H1 (cell line): Measurements from ENCODE around the gene GIGYF2. TPM values are rescaled to one million over a fixed set of nuclear protein-coding genes. Genes with fewer than 3 reads are reported as not detected.

Experiments used
- CTCF ChIA-PET: fragments of 300-600 bp; sonication (Branson Sonifier 250); formaldehyde crosslinking; loops from one replicate; lab custom pipeline; 2021; ENCODE audit not compliant: partially characterized antibody; lab: Charles Lee
- POLR2A ChIA-PET: fragments of 300-600 bp; sonication (Branson Sonifier 250); formaldehyde crosslinking; loops from one replicate; lab custom pipeline; 2021; ENCODE audit warnings: inconsistent platforms; ENCODE audit not compliant: partially characterized antibody; lab: Charles Lee
- DNase-seq, 2 experiments: peaks; one replicate each; pipeline versions ENCODE4 v3.0.0 to v3.0.0-alpha.2; 2010 to 2022; ENCODE audit warnings: low spot score in 2 of 2, low read depth in 1 of 2, mixed read lengths in 1 of 2
- FAIRE-seq: peaks from 2 replicates; lab custom pipeline; 2011; peaks lifted over from hg19 to GRCh38; lab: Jason Lieb, UNC
- H2AFZ ChIP-seq: 2 replicates; pipeline ENCODE4 v1.8.1; 2012; ENCODE audit warnings: low read length, inconsistent platforms
- H2AK5ac ChIP-seq: 2 replicates; pipeline ENCODE4 v1.6.1; 2013; ENCODE audit warnings: low read depth, low read length
- H2BK120ac ChIP-seq: replicated peaks from 2 replicates; pipeline ENCODE3; 2013; ENCODE audit warnings: low read depth, low read length, inconsistent platforms
- H2BK12ac ChIP-seq: 2 replicates; pipeline ENCODE4 v1.6.1; 2013; ENCODE audit warnings: low read depth, low read length
- H2BK15ac ChIP-seq: 2 replicates; pipeline ENCODE4 v1.6.1; 2013; ENCODE audit warnings: low read length
- H2BK20ac ChIP-seq: 2 replicates; pipeline ENCODE4 v1.6.1; 2013; ENCODE audit warnings: low read length
- H2BK5ac ChIP-seq: 2 replicates; pipeline ENCODE4 v1.6.1; 2013; ENCODE audit warnings: low read depth, low read length
- H3K14ac ChIP-seq: 2 replicates; pipeline ENCODE4 v1.6.1; 2013; ENCODE audit warnings: inconsistent platforms; ENCODE audit not compliant: insufficient read length
- H3K18ac ChIP-seq: 2 replicates; pipeline ENCODE4 v1.6.1; 2013; ENCODE audit warnings: low read length; ENCODE audit errors: extremely low read depth
- H3K23ac ChIP-seq: 2 replicates; pipeline ENCODE4 v1.6.1; 2013; ENCODE audit warnings: inconsistent platforms; ENCODE audit not compliant: insufficient read length
- H3K23me2 ChIP-seq: 2 replicates; pipeline ENCODE4 v1.6.1; 2013; ENCODE audit warnings: low read depth, low read length
- H3K27ac ChIP-seq: 2 replicates; pipeline ENCODE4 v1.6.1; 2011; ENCODE audit warnings: low read depth, low read length, inconsistent platforms
- H3K27me3 ChIP-seq, 4 experiments: replicated peaks in 1 of 4; 1 replicate in 1 of 4; 2 replicates in 3 of 4; pipeline versions ENCODE4 v1.6.1 to v1.8.1; 2011 to 2013; ENCODE audit warnings: low read length in 3 of 4, mild to moderate bottlenecking in 3 of 4, inconsistent platforms in 2 of 4, mixed read lengths in 2 of 4, moderate library complexity in 1 of 4; ENCODE audit not compliant: control insufficient read depth in 3 of 4, insufficient read depth in 3 of 4; ENCODE audit errors: extremely low read depth in 1 of 4
- H3K36me3 ChIP-seq, 4 experiments: 2 replicates each; pipeline versions ENCODE4 v1.6.1 to v1.8.1; 2011 to 2013; ENCODE audit warnings: mild to moderate bottlenecking in 4 of 4, low read length in 3 of 4, moderate library complexity in 2 of 4, control low read depth in 1 of 4, inconsistent platforms in 1 of 4; ENCODE audit not compliant: insufficient read depth in 4 of 4, control insufficient read depth in 2 of 4
- H3K4ac ChIP-seq: replicated peaks from 2 replicates; pipeline ENCODE3; 2013; ENCODE audit warnings: low read length, low read depth, mixed read lengths, inconsistent platforms; ENCODE audit not compliant: insufficient read length
- H3K4me1 ChIP-seq, 4 experiments: replicated peaks in 1 of 4; 1 replicate in 1 of 4; 2 replicates in 3 of 4; pipeline versions ENCODE4 v1.6.1 to v1.8.1; 2011 to 2013; ENCODE audit warnings: low read length in 3 of 4, inconsistent platforms in 2 of 4, mixed read lengths in 1 of 4; ENCODE audit not compliant: insufficient read depth in 4 of 4, control insufficient read depth in 3 of 4
- H3K4me2 ChIP-seq, 2 experiments: 2 replicates each; pipeline versions ENCODE4 v1.6.1 to v1.8.1; 2011 to 2013; ENCODE audit warnings: low read depth in 2 of 2, low read length in 2 of 2, control low read depth in 1 of 2, inconsistent platforms in 1 of 2, mild to moderate bottlenecking in 1 of 2; ENCODE audit not compliant: insufficient read depth in 1 of 2
- H3K4me3 ChIP-seq, 4 experiments: fragments of 200-600, 300-600 bp in 1 of 4; sonication (generic), shearing (Covaris generic), sonication (Bioruptor Twin) in 1 of 4; 2 replicates each; pipeline versions ENCODE4 v1.5.1 to v1.8.1; 2011 to 2016; ENCODE audit warnings: low read length in 4 of 4, low read depth in 3 of 4, control low read depth in 2 of 4, inconsistent platforms in 2 of 4, mild to moderate bottlenecking in 2 of 4, mixed read lengths in 1 of 4, moderate library complexity in 1 of 4; ENCODE audit not compliant: insufficient read depth in 2 of 4; ENCODE audit errors: extremely low read depth in 1 of 4
- H3K56ac ChIP-seq: replicated peaks from 2 replicates; pipeline ENCODE3; 2013; ENCODE audit warnings: low read depth, mild to moderate bottlenecking, mixed read lengths, low read length, inconsistent platforms; ENCODE audit not compliant: insufficient read length
- H3K79me1 ChIP-seq: 2 replicates; pipeline ENCODE4 v1.6.1; 2013; ENCODE audit warnings: low read depth, low read length, control low read depth
- H3K79me2 ChIP-seq, 2 experiments: 2 replicates each; pipeline versions ENCODE4 v1.6.1 to v1.8.1; 2012 to 2013; ENCODE audit warnings: low read length in 2 of 2, mild to moderate bottlenecking in 2 of 2, inconsistent platforms in 1 of 2; ENCODE audit not compliant: insufficient read depth in 2 of 2, control insufficient read depth in 1 of 2
- H3K9ac ChIP-seq, 4 experiments: replicated peaks in 1 of 4; 1 replicate in 1 of 4; 2 replicates in 3 of 4; pipeline versions ENCODE4 v1.6.1 to v1.8.1; 2011 to 2013; ENCODE audit warnings: low read depth in 3 of 4, low read length in 3 of 4, control low read depth in 2 of 4, mild to moderate bottlenecking in 2 of 4, moderate library complexity in 2 of 4, inconsistent platforms in 1 of 4; ENCODE audit errors: extremely low read depth in 1 of 4
- H3K9me3 ChIP-seq, 2 experiments: 2 replicates each; pipeline versions ENCODE4 v1.6.1 to v1.8.1; 2012 to 2013; ENCODE audit warnings: mild to moderate bottlenecking in 2 of 2, moderate library complexity in 2 of 2, control low read depth in 1 of 2, inconsistent platforms in 1 of 2, low read depth in 1 of 2, low read length in 1 of 2, mixed read lengths in 1 of 2; ENCODE audit not compliant: insufficient read depth in 2 of 2
- H4K20me1 ChIP-seq, 2 experiments: replicated peaks in 1 of 2; 2 replicates each; pipeline versions ENCODE3 to v1.8.1; 2011 to 2013; ENCODE audit warnings: inconsistent platforms in 2 of 2, low read length in 2 of 2, mild to moderate bottlenecking in 1 of 2; ENCODE audit not compliant: insufficient read depth in 2 of 2, control insufficient read depth in 1 of 2
- H4K5ac ChIP-seq: 2 replicates; pipeline ENCODE4 v1.6.1; 2013; ENCODE audit warnings: low read length, low read depth, mixed read lengths, inconsistent platforms; ENCODE audit not compliant: insufficient read length
- H4K8ac ChIP-seq: 2 replicates; pipeline ENCODE4 v1.8.0; 2013; ENCODE audit warnings: mild to moderate bottlenecking, moderate library complexity, low read length, inconsistent platforms; ENCODE audit not compliant: insufficient read depth; ENCODE audit errors: extremely low read depth
- H4K91ac ChIP-seq: replicated peaks from 2 replicates; pipeline ENCODE3; 2013; ENCODE audit warnings: low read length, mixed read lengths, inconsistent platforms; ENCODE audit not compliant: insufficient read length
- ATF3 ChIP-seq: IDR thresholded peaks from 2 replicates; pipeline ENCODE4 v1.6.1; 2011; ENCODE audit warnings: low read depth, mild to moderate bottlenecking, low read length; ENCODE audit not compliant: insufficient read depth
- CEBPB ChIP-seq: IDR thresholded peaks from 2 replicates; pipeline ENCODE4 v1.6.1; 2012; ENCODE audit warnings: low read depth, low read length
- CREB1 ChIP-seq: IDR thresholded peaks from 2 replicates; pipeline ENCODE4 v1.6.1; 2012; ENCODE audit warnings: inconsistent platforms
- CTBP2 ChIP-seq: IDR thresholded peaks from 2 replicates; pipeline ENCODE4 v1.7.0; 2011; ENCODE audit warnings: borderline replicate concordance, mild to moderate bottlenecking, moderate library complexity, mixed read lengths, low read length; ENCODE audit not compliant: insufficient read depth, insufficient read length
- FOSL1 ChIP-seq: IDR thresholded peaks from 2 replicates; pipeline ENCODE4 v1.6.1; 2011; ENCODE audit warnings: mild to moderate bottlenecking, low read depth, low read length, moderate library complexity; ENCODE audit not compliant: insufficient read depth
- NRF1 ChIP-seq: IDR thresholded peaks from 2 replicates; pipeline ENCODE4 v1.6.1; 2011; ENCODE audit warnings: mild to moderate bottlenecking, low read depth, low read length, improper control_type of control experiment
- RAD21 ChIP-seq, 2 experiments: IDR thresholded peaks in 1 of 2; conservative IDR thresholded peaks in 1 of 2; 2 replicates each; pipeline ENCODE4 v1.6.1; 2011; ENCODE audit warnings: low read depth in 2 of 2, low read length in 2 of 2, improper control_type of control experiment in 1 of 2, inconsistent platforms in 1 of 2, mild to moderate bottlenecking in 1 of 2, moderate library complexity in 1 of 2
- RBBP5 ChIP-seq: IDR thresholded peaks from 2 replicates; pipeline ENCODE4 v1.7.1; 2012; ENCODE audit warnings: low read depth, mild to moderate bottlenecking, inconsistent platforms, low read length, moderate library complexity, borderline replicate concordance
- RXRA ChIP-seq: IDR thresholded peaks from 2 replicates; pipeline ENCODE4 v1.6.1; 2011; ENCODE audit warnings: low read depth, mild to moderate bottlenecking, low read length, moderate library complexity; ENCODE audit not compliant: insufficient read depth
- SIN3A ChIP-seq, 2 experiments: IDR thresholded peaks in 1 of 2; conservative IDR thresholded peaks in 1 of 2; 2 replicates each; pipeline ENCODE4 v1.6.1; 2011 to 2012; ENCODE audit warnings: low read length in 2 of 2, improper control_type of control experiment in 1 of 2, low read depth in 1 of 2, mild to moderate bottlenecking in 1 of 2
- SP2 ChIP-seq: IDR thresholded peaks from 2 replicates; pipeline ENCODE4 v1.6.1; 2012; ENCODE audit warnings: mild to moderate bottlenecking, low read length, inconsistent platforms
- SUZ12 ChIP-seq: fragments of 200-600 bp; sonication (generic); IDR thresholded peaks from 2 replicates; pipeline ENCODE4 v1.6.1; 2012; ENCODE audit warnings: mild to moderate bottlenecking, inconsistent platforms, low read length, moderate library complexity, mixed read lengths
- WGBS, 2 experiments: shearing (Covaris generic) in 1 of 2; methylation state at CpG; one replicate each; pipeline versions ENCODE4 v1.1.6 to v1.1.7; 2013 to 2015; ENCODE audit warnings: low lambda C conversion rate in 2 of 2, mixed read lengths in 2 of 2, inconsistent platforms in 1 of 2, low coverage in 1 of 2, missing lambda C conversion rate in 1 of 2; ENCODE audit not compliant: insufficient replicate concordance in 2 of 2, insufficient coverage in 1 of 2, insufficient read length in 1 of 2; ENCODE audit errors: extremely low coverage in 1 of 2, missing lambda C conversion rate in 1 of 2; 5-methylcytosine and 5-hydroxymethylcytosine counted together
- polyA plus RNA-seq, 7 experiments: library from polyadenylated mRNA; depleted of rRNA in 3 of 7; stranded (reverse) in 5 of 7; unstranded in 2 of 7; fragments of >200 nt in 5 of 7; fragments of 200-250 nt in 2 of 7; gene quantifications; 1 replicate in 5 of 7; 2 replicates in 1 of 7; 4 replicates in 1 of 7; pipeline versions ENCODE4 v1.2.1 to v1.2.3, GENCODE V29; 2011 to 2013; ENCODE audit warnings: missing spikeins in 2 of 7, mixed read lengths in 2 of 7
- total RNA-seq: library from RNA; stranded (reverse); fragmentation: NEBNext Ultra II Directional; extraction: Animal tissue kit (Norgen Biotek cat#: 25700); gene quantifications from 2 replicates; pipeline ENCODE4 v1.2.1, GENCODE V29; 2021

The GIGYF2 gene
- total and polyA plus RNA-seq, 2 of the 8 experiments (the other 6 are each of a cell fraction or from before 2014, with no cell fraction given) = 22.3 to 62.0 TPM

GRCh38 chr2:232883116-232883721 is 186.1 kb downstream of the GIGYF2 start:
- POLR2A ChIA-PET = no interaction called here
- no peak overlapping the region for H4K91ac ChIP-seq
- CTCF ChIA-PET = interaction anchor here (0.8 to 3.7 kb wide), 8 partner anchors 9 to 326 kb away, joined by 3 to 12 read pairs (median 4); no protein-coding TSS in a partner anchor
- TF ChIP-seq SP2 = no peak
- no peak for TF ChIP-seq CEBPB
- no peak for TF ChIP-seq CTBP2
- no peak for TF ChIP-seq RAD21 (IDR thresholded peaks at IDR 0.05 in 1 of 2, conservative IDR thresholded peaks at IDR 0.05 in 1 of 2; ENCODE audit: low read depth in 2 of 2, low read length in 2 of 2)
- TF ChIP-seq FOSL1 = no peak
- no peak for TF ChIP-seq RBBP5
- no peak for TF ChIP-seq CREB1
- TF ChIP-seq SUZ12 = no peak
- no peak for TF ChIP-seq RXRA
- TF ChIP-seq SIN3A (conservative IDR thresholded peaks at IDR 0.05 in 1 of 2, IDR thresholded peaks at IDR 0.05 in 1 of 2; ENCODE audit: low read depth in 1 of 2, low read length in 2 of 2) = no peak
- no peak for TF ChIP-seq ATF3
- TF ChIP-seq NRF1 = no peak

More at GRCh38 chr2:232883116-232883721, 186.1 kb downstream of the GIGYF2 start:
- Histone ChIP-seq H4K8ac (peak overlapping the region; percentile 51; the same call in 1 of the 2 replicates), H3K36me3 (no peaks in the 10 kb centered on the region; a peak in 1 of 8 replicates), H2BK120ac (no peak overlapping the region), H3K4ac (no peak overlapping the region), H2BK12ac (no peak overlapping the region), H3K4me2 (no peak overlapping the region), H2BK5ac (no peak overlapping the region), H3K79me2 (no peaks in the 10 kb centered on the region), H3K18ac (no peak overlapping the region), H4K20me1 (peaks cover 0 to 6% of the 10 kb centered on the region in 2 experiments), H3K56ac (no peak overlapping the region), H4K5ac (no peak overlapping the region), H3K23me2 (peaks cover 4% of the 10 kb centered on the region), H2AFZ (no peak overlapping the region), H3K4me3 (no peak overlapping the region), H3K9ac (no peak overlapping the region), H3K27me3 (no peaks in the 10 kb centered on the region), H3K23ac (no peak overlapping the region), H3K9me3 (no peaks in the 10 kb centered on the region), H2BK20ac (no peak overlapping the region), H3K79me1 (no peaks in the 10 kb centered on the region), H2AK5ac (no peak overlapping the region), H3K27ac (no peak overlapping the region), H3K4me1 (peaks cover 0 to 2% (median 0%) of the 10 kb centered on the region in 4 experiments; a peak in 1 of 7 replicates), H2BK15ac (no peak overlapping the region), H3K14ac (no peak overlapping the region)
- WGBS, 2 experiments = 93% methylated on average over 29 of the region's 29 CpGs; no CpG with 5 or more reads in 1 of the 2 experiments
- FAIRE-seq = no peak
- no peak for DNase-seq
